Adrenal gland (tissue), 5 donors: ENCODE results near the gene KRT73.

Source experiments
- CTCF ChIP-seq, 6 experiments: fragments of 450-650 bp in 4 of 6; fragments of 200-600 bp in 2 of 6; sonication (generic) in 1 of 6; IDR thresholded peaks; 1 replicate in 5 of 6; 2 replicates in 1 of 6; pipeline versions ENCODE4 v1.5.1 to v1.8.0; 2016 to 2021; ENCODE audit warnings: antibody characterized with exemption in 6 of 6, mild to moderate bottlenecking in 2 of 6, moderate library complexity in 1 of 6
- POLR2A ChIP-seq, 2 donors: fragments of 450-650 bp; IDR thresholded peaks; one replicate each; pipeline ENCODE4 v1.6.1; 2017; ENCODE audit warnings: antibody characterized with exemption in 2 of 2, mild to moderate bottlenecking in 2 of 2, moderate library complexity in 1 of 2
- donor health status: DM: no; HTN: no; CAD: no.

GRCh38 chr12:52660934-52661499, 42.7 kb upstream of the KRT73 start:
- TF ChIP-seq CTCF (IDR thresholded peaks at IDR 0.05) = no peak
- TF ChIP-seq POLR2A (IDR thresholded peaks at IDR 0.05) = no peak
